Subcutaneous adipose tissue (tissue), 4 donors: ENCODE measurements around the gene LPGAT1. TPM values are rescaled to one million over a fixed set of nuclear protein-coding genes. Genes with fewer than 3 reads are reported as not detected.

Experiments used
- CTCF ChIP-seq: fragments of 450-650 bp; IDR thresholded peaks from one replicate; pipeline ENCODE4 v1.5.1; 2016; ENCODE audit warnings: low read depth, mild to moderate bottlenecking, control low read depth, antibody characterized with exemption, moderate library complexity
- total RNA-seq, 4 donors: library from RNA; depleted of rRNA; stranded (reverse); fragments of >200 nt; gene quantifications; one replicate each; pipeline ENCODE4 v1.1.0, GENCODE V29; 2016

LPGAT1 gene
- total RNA-seq, 4 donors from 2014 or later: 57.8 to 131 (median 73.7) TPM

GRCh38 chr1:211833174-211833820, 2.7 kb upstream of the LPGAT1 start:
- no peak for TF ChIP-seq CTCF

- TF ChIP-seq CTCF: no peak
These were observed 2.1 kb upstream of the LPGAT1 start for GRCh38 chr1:211832661-211833060.

- TF ChIP-seq CTCF: no peak
These were observed 1.2 kb upstream of the LPGAT1 start for GRCh38 chr1:211831558-211832323.

- no peak for TF ChIP-seq CTCF
These were observed 572 bp downstream of the LPGAT1 start for GRCh38 chr1:211830055-211830327.

GRCh38 chr1:211829343-211830054, 1.1 kb downstream of the LPGAT1 start:
- no peak for TF ChIP-seq CTCF

GRCh38 chr1:211828584-211829342, 1.8 kb downstream of the LPGAT1 start:
- TF ChIP-seq CTCF: no peak

GRCh38 chr1:211827051-211827450, 3.5 kb downstream of the LPGAT1 start:
- no peak for TF ChIP-seq CTCF
